GM10266 (cell line): ENCODE data around the gene PIM2.

Experiments
- DNase-seq: peaks from one replicate; pipeline ENCODE4 v3.0.0; 2012; ENCODE audit errors: extremely low spot score
- CTCF ChIP-seq: IDR thresholded peaks from 2 replicates; pipeline ENCODE4 v1.5.1; 2012; ENCODE audit warnings: mild to moderate bottlenecking, low read depth; ENCODE audit not compliant: control insufficient read depth, insufficient read depth; ENCODE audit errors: missing control alignments

PIM2 gene

GRCh38 chrX:48934581-48935300, 15.9 kb upstream of the PIM2 start:
- no peak for DNase-seq
- no peak for TF ChIP-seq CTCF

- no peak for DNase-seq
- no peak for TF ChIP-seq CTCF
Measured at GRCh38 chrX:48933757-48934156, 14.9 kb upstream of the PIM2 start.

GRCh38 chrX:48927736-48928382, 9.0 kb upstream of the PIM2 start:
- TF ChIP-seq CTCF: no peak
- no peak for DNase-seq

GRCh38 chrX:48927123-48927522, 8.3 kb upstream of the PIM2 start:
- no peak for TF ChIP-seq CTCF
- DNase-seq: no peak

GRCh38 chrX:48924270-48924669, 5.4 kb upstream of the PIM2 start:
- TF ChIP-seq CTCF: no peak
- DNase-seq: no peak

GRCh38 chrX:48923771-48924170, 4.9 kb upstream of the PIM2 start:
- TF ChIP-seq CTCF: no peak
- no peak for DNase-seq

- no peak for DNase-seq
- TF ChIP-seq CTCF: no peak
Measured at GRCh38 chrX:48920718-48921104, 1.9 kb upstream of the PIM2 start.
